Motor neuron (in vitro differentiated cells): ENCODE measurements around the gene PAX2. TPM values are rescaled to one million over a fixed set of nuclear protein-coding genes. Genes with fewer than 3 reads are reported as not detected.

ENCODE experiments used
- ATAC-seq, 8 experiments: fragments of 200-7000 bp; cut with Tn5 transposase; replicated peaks in 6 of 8; 2 replicates each; pipeline ENCODE4 v1.8.0; 2021; ENCODE audit warnings: mild to moderate bottlenecking in 8 of 8, moderate library complexity in 8 of 8
- H3K27ac ChIP-seq, 2 donors: fragments of 250-450 bp; sonication (Bioruptor Pico); 2 replicates each; pipeline ENCODE4 v1.9.0; 2021; ENCODE audit warnings: antibody characterized with exemption in 2 of 2, mild to moderate bottlenecking in 2 of 2, moderate library complexity in 1 of 2
- H3K4me1 ChIP-seq, 2 donors: fragments of 250-450 bp; sonication (Bioruptor Pico); replicated peaks in 1 of 2; 2 replicates each; pipeline ENCODE4 v1.6.1; 2021; ENCODE audit warnings: antibody characterized with exemption in 2 of 2, mild to moderate bottlenecking in 2 of 2, moderate library complexity in 1 of 2
- H3K4me3 ChIP-seq, 5 donors: fragments of 250-450 bp; sonication (Bioruptor Pico); 2 replicates each; pipeline ENCODE4 v1.9.0; 2021; ENCODE audit warnings: antibody characterized with exemption in 5 of 5, mild to moderate bottlenecking in 5 of 5, moderate library complexity in 4 of 5
- WGBS, 10 experiments: fragments of 450-650 bp; shearing (Covaris generic); methylation state at CpG; one replicate each; pipeline ENCODE4 v1.0.0; 2022; 5-methylcytosine and 5-hydroxymethylcytosine counted together
- in situ Hi-C, 9 experiments: fragments of 400-800 bp; cut with MboI; loops; one replicate each; pipeline ENCODE4 v1.15.0; 2021; ENCODE audit warnings: low sequenced_read_pairs in 9 of 9, low pct_unique_long_range_greater_than_20kb in 2 of 9; ENCODE audit not compliant: unreplicated experiment in 9 of 9
- total RNA-seq, 8 experiments: library from RNA; unstranded; fragments of 300-600 nt; gene quantifications; 2 replicates each; pipeline versions ENCODE4 v1.2.3 to v1.2.4, GENCODE V29; 2022

PAX2 gene
- total RNA-seq, 8 experiments from 2014 or later: 0.13 to 2.2 (median 0.77) TPM; not detected in 1

DNA sequence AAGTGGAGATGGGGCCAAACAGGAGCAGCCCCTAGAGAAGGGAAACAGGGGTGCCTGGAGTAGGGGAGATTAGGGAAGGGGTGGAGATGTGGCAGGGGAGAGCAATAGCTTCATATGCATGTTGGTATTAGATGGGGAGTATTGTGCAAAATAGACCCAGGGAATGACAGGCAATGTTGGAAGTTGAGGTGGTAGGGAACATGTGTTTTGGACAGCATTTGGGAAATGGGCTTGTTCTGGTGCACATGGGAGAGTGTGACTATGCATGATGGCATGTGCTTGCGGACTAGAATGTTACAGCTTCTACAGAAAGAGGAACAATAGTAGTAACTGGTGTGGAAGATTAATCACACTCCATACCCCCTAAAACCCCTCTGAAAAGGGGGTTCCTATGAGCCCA lies 10.4 kb downstream of the PAX2 start:
- Histone ChIP-seq H3K27ac (no peak overlapping the region), H3K4me3 (no peak overlapping the region), H3K4me1 (no peaks in the 10 kb centered on the region)
- in situ Hi-C loops: no loop called here
- no peak for ATAC-seq
- 71 to 100% (median 100%) methylated on average over 1 of the region's 1 CpG; no CpG with 5 or more reads in 4 of the 10 experiments for WGBS, 10 experiments

DNA sequence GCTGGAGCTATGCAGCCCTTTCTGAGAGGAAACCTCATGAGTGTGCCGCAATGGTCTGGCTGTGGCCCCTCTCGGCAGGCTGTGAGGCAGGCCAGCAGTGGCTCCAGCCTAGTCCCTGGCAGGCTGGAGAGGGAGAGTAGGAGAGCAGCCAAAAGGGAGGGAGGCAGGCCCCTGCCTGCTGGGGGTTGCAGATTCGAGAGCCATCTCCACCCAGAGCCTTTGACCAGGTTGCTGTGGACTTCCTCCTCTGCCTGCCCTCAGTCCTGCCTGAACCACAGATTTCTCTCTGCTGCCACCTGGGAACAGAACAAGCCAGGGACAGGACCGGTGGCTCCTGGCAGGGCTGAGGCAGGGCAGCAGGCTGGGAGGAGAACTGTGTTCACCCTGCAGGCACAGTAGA lies 13.9 kb downstream of the PAX2 start:
- in situ Hi-C loops: no loop called here
- H3K27ac ChIP-seq: no peak overlapping the region
- 0 to 100% (median 80%) methylated on average over 1 to 2 of the region's 4 CpGs; no CpG with 5 or more reads in 5 of the 10 experiments for WGBS, 10 experiments
- no peak overlapping the region for H3K4me3 ChIP-seq
- ATAC-seq: peak in 1 of 8 experiments; percentile 37
- H3K4me1 ChIP-seq: no peaks in the 10 kb centered on the region

DNA sequence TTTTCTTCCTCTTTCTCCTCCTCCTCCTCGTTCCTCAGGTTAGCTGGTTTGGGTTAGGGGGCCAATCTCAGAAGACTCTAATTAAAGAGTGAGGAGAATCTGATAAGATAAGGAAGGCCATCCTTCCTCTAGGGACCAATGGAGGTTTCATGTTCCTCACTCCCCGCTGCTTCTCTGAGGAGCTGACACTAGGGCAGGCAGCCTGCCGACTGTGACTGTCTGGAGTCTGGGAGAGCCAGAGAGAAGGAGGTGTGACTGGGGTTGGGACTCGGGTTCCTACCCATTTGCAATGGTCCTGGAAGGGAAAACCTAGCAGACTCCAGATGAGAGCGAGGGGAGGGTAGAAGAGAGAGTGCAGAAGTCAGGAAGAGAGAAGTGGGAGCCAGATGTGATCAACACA lies 15.3 kb downstream of the PAX2 start:
- WGBS, 10 experiments: 0 to 56% (median 20%) methylated on average over 1 to 3 of the region's 5 CpGs; no CpG with 5 or more reads in 3 of the 10 experiments
- H3K4me3 ChIP-seq: no peak overlapping the region
- no peak for ATAC-seq
- no peaks in the 10 kb centered on the region for H3K4me1 ChIP-seq
- H3K27ac ChIP-seq: no peak overlapping the region
- in situ Hi-C loops: no loop called here

DNA sequence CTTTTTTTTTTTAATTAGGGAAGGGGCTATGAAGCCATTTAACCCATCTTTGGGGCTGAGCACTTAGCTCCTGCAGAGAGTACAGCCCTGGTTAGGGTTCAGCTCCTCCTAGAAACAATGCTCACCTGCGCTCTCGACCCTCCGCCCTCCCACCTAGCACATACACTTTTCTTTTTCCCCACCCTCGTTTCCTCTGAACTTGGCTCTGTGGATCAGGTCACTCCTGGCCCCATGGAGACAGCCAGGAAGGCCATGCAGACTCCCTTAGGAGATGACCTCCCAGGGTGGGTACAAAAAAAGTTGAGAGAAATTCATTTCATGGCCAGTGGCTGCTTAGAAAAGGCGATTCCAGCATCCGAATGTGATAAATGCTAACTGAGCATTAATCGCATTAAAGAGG lies 15.8 kb downstream of the PAX2 start:
- Histone ChIP-seq H3K4me3 (no peak overlapping the region), H3K27ac (no peak overlapping the region), H3K4me1 (no peaks in the 10 kb centered on the region)
- in situ Hi-C loops: no loop called here
- ATAC-seq: no peak
- 21 to 100% (median 53%) methylated on average over 2 to 7 of the region's 7 CpGs; no CpG with 5 or more reads in 4 of the 10 experiments for WGBS, 10 experiments

DNA sequence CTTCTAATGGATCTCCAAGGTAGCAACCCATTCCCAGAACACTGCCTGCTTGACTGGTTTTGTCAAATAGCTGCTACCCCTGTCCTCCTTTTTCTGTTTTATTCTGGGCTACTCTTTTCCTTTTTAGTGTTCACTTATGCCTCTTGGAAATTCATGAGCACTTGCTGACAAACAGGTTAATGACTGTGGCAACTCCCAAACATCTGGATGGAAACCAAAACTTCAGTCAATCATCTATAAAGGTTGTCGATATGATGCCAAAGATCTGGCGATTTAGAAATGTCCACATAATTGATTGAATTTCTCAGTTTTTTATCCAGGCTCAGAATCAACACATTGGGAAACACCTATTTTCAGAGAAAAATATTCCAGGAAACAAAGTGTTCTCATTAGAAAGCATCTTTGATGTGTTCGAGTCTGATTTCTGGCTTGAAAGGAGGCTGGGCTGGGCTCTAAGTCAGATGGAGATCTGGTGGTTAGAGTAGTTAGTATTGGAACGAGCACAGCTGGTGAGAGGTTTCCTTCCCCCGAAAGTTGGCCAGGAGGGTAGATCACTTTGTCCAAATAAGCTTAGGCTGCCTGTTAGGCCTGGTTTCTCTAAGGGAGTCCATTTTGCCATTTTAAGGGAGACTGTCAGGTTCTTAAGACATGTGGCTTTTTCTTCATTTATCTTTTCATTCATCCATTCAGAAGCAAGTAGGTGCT lies 17.8 kb downstream of the PAX2 start:
- Histone ChIP-seq H3K4me3 (no peak overlapping the region), H3K4me1 (peaks cover 0 to 10% of the 10 kb centered on the region in 2 donors), H3K27ac (no peak overlapping the region)
- no peak for ATAC-seq
- 6 to 97% (median 78%) methylated on average over 1 to 4 of the region's 5 CpGs for WGBS, 10 experiments
- in situ Hi-C loops: no loop called here

DNA sequence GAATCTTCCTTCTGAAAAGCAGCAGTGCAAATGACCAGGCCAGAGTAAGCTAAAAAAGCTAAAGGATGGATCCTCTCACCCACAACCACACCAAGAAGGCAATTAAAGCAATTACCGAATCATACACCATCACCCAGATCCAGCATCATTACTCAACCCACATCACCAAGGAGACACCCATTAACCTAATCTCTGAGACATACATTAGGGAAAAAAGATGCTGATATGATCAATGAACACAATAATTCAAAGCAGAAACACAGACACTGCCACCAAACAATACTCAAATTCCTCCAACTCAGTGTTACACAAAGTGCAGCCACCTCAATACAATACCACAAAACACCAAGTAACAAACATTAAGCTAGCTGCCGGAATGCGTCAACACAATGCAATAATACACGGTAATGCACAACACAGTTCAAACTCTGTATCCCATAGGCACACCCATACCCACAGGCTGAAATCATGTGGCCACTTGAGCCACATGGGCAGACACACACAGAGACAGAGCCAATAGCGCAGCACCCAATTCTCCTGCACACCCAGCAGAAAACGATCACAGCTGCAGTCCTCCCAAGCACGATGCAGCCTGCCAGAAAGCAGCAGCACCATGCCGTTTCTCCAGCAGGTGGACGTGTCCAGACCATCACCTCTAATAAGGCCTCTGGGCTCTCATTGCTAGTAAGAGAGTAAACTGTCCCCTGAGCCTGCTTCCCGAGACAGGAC lies 21.5 kb downstream of the PAX2 start:
- in situ Hi-C loops: no loop called here
- no peak overlapping the region for H3K4me3 ChIP-seq
- ATAC-seq: peak; percentile 52 to 94 (median 76)
- H3K27ac ChIP-seq: no peak overlapping the region
- 23 to 100% (median 64%) methylated on average over 1 to 9 of the region's 10 CpGs; no CpG with 5 or more reads in 2 of the 10 experiments for WGBS, 10 experiments
- peaks cover 0 to 12% of the 10 kb centered on the region in 2 donors for H3K4me1 ChIP-seq

DNA sequence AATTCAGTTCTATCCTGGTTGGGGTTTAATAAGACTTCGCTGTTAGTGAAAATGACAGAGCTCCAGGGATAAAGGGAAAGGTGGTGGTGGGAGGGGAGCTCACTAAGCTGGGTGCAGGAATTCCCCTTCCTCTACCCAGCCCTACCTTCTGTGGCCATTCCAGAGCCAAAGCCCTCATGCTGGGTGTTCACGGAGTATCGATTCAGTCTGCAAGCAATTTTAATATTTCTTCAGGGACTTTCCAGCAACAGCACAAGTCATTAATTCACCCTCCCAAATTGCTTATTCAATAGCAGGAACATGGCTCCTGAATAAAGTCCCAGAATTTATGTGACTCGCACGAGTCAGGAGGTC lies 22.0 kb downstream of the PAX2 start:
- WGBS, 10 experiments: 13 to 90% (median 67%) methylated on average over 1 to 5 of the region's 5 CpGs
- H3K4me1 ChIP-seq: peaks cover 0 to 13% of the 10 kb centered on the region in 2 donors
- in situ Hi-C loops: no loop called here
- H3K4me3 ChIP-seq: no peak overlapping the region
- no peak overlapping the region for H3K27ac ChIP-seq
- ATAC-seq: peak in 3 of 8 experiments; percentile 25 to 77 (median 41)

DNA sequence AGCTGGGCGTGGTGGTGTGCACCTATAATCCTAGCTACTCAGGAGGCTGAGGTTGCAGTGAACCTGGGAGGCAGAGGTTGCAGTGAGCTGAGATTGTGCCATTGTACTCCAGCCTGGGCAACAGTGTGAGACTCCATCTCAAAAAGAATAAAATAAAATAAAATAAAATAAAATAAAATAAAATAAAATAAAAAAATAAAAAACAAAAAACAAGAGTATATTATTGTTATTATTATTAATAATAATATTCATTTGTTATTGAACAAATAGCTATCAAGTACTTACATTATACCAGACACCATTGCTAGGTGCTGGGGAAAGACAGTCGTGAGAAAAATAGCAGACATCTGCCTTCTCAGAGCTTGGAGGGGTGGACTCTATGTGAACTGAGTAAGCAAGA lies 24.1 kb downstream of the PAX2 start:
- Histone ChIP-seq H3K27ac (no peak overlapping the region), H3K4me3 (no peak overlapping the region), H3K4me1 (peaks cover 8 to 33% of the 10 kb centered on the region in 2 donors)
- ATAC-seq: no peak
- WGBS, 10 experiments: 0 to 100% (median 85%) methylated on average over 1 to 2 of the region's 2 CpGs; no CpG with 5 or more reads in 2 of the 10 experiments
- in situ Hi-C loops: no loop called here

DNA sequence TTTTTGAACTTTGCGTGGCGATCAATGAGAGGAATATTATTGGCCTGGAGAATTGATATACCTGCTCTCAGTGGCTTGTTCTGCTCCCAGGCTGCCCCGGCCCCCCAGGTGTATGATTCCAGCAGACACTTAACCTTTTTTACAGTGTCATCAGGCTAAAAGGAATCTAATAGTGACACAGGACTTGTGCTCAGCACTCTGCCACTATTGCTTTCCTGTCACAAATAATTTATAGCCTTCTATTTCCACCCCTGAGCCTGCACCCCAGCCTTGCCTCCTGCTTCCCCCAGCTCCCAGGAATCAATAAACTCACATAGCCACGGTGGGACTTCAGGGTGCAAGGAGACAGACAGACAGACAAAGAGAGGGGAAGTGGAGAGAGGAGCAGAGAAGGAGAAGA lies 28.3 kb downstream of the PAX2 start:
- in situ Hi-C loops: no loop called here
- Histone ChIP-seq H3K4me3 (no peak overlapping the region), H3K27ac (no peak overlapping the region), H3K4me1 (peaks cover 30 to 37% of the 10 kb centered on the region in 2 donors)
- ATAC-seq: peak in 2 of 8 experiments; percentile 50 to 52
- WGBS, 10 experiments: 40 to 94% (median 66%) methylated on average over 1 to 4 of the region's 4 CpGs; no CpG with 5 or more reads in 1 of the 10 experiments

DNA sequence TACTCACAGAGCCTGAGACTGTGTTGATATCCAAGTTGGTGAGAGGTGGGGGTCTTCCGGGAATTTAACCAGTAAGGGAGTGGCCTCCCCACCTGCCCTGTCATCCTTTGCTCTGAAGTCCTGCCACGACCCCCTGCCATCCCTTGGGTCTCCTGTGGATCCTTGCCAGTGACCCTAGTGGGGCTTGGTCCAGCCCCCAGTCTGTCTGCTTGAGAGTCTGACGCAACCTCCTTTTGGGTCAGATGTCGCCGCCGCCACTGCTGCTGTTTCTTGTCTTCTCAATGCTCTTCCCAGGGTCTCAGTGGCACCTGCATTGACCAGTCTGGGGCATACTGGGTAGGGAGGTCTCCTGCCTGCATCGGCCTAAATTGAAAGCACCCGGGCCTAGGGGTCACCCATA lies 28.8 kb downstream of the PAX2 start:
- Histone ChIP-seq H3K27ac (no peak overlapping the region), H3K4me3 (no peak overlapping the region), H3K4me1 (peaks cover 30 to 37% of the 10 kb centered on the region in 2 donors)
- no peak for ATAC-seq
- in situ Hi-C loops: no loop called here
- 60 to 93% (median 73%) methylated on average over 1 to 7 of the region's 8 CpGs; no CpG with 5 or more reads in 5 of the 10 experiments for WGBS, 10 experiments

DNA sequence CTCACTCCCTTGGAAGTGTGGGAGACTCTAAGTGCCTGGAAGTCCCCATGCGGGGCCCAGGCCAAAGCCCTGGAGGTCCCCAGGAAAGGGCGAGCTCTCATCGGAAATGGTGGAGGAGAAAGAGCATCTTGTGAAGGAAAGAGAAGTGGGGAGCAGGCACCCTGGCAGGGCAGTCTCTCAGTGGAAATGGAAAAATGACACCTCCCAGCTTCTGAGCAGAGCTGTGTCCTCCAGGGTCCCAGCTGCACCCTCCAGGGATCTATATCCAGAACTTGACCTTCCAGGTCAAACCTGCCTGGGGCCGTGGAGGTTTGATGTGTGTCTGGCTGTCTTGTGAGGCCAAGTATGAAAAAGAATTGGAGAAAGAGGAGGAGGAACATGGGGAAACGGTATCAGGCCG lies 29.5 kb downstream of the PAX2 start:
- in situ Hi-C loops: no loop called here
- WGBS, 10 experiments: 0 to 92% (median 49%) methylated on average over 2 to 6 of the region's 6 CpGs; no CpG with 5 or more reads in 5 of the 10 experiments
- ATAC-seq: no peak

DNA sequence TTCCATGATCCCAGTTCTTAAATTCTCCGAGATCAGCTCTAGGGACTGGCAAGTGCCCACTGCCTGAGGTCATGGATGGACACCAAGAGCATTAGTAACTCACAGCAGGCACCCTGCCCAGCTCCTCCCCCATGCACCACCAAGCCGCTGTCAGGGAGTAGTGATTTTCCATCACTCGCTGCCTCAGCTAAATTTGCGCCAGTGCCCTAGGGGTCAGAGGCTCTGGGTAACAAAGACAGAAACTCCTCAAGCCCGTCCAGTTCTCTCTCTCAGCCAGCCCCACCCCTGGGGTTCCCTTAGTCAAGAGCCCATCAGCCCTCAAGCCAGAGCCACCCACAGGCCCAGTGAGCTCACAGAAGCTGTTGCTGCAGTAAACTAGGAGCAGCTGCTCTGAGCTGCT lies 30.0 kb downstream of the PAX2 start:
- peak in 5 of 8 experiments; percentile 40 to 61 (median 46) for ATAC-seq
- 29 to 80% (median 52%) methylated on average over 1 to 4 of the region's 5 CpGs; no CpG with 5 or more reads in 4 of the 10 experiments for WGBS, 10 experiments
- peaks cover 30 to 37% of the 10 kb centered on the region in 2 donors for H3K4me1 ChIP-seq

More for the DNA sequence above, 29.5 kb downstream of the PAX2 start:
- H3K27ac ChIP-seq: no peak overlapping the region
- peaks cover 30 to 37% of the 10 kb centered on the region in 2 donors for H3K4me1 ChIP-seq
- H3K4me3 ChIP-seq: no peak overlapping the region

DNA sequence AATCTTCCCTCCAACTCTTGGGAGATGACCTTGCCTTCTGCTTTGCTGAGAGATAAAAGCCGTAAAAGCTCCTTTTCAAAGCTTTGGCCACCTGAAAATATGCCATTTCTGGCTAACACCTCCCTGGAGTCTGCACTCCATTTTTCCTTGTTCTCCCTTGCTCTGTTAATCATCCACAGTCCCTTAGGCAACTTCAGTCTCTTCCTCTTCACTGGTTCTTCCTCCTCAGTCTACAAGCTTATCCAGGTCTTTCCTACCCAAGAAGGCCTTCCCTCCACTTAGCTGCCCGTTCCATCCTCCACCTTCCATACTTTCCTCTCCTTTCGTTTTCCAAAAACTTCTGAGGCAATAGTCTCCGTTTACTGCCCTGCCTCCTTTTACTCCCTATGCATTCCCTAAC lies 30.5 kb downstream of the PAX2 start:
- 0 to 88% (median 69%) methylated on average over 1 to 4 of the region's 4 CpGs for WGBS, 10 experiments
- peaks cover 30 to 37% of the 10 kb centered on the region in 2 donors for H3K4me1 ChIP-seq
- in situ Hi-C loops: no loop called here
- H3K4me3 ChIP-seq: no peak overlapping the region
- no peak overlapping the region for H3K27ac ChIP-seq
- no peak for ATAC-seq

More for the DNA sequence above, 30.0 kb downstream of the PAX2 start:
- Histone ChIP-seq H3K4me3 (no peak overlapping the region), H3K27ac (no peak overlapping the region)
- in situ Hi-C loops: no loop called here
